HepG2 (cell line): ENCODE measurements around the gene PDGFRB. TPM values are rescaled to one million over a fixed set of nuclear protein-coding genes. Genes with fewer than 3 reads are reported as not detected.

Experiments
- CEBPB ChIP-seq: IDR thresholded peaks from 2 replicates; pipeline ENCODE4 v1.6.1; 2011; ENCODE audit warnings: low read depth, low read length, improper control_type of control experiment, borderline replicate concordance
- CENPX ChIP-seq: sonication (generic); formaldehyde crosslinking; IDR thresholded peaks from 2 replicates; pipeline ENCODE4 v1.9.0; 2021; ENCODE audit warnings: mild to moderate bottlenecking, missing genetic modification reagents, moderate library complexity
- DDIT3 ChIP-seq: sonication (generic); formaldehyde crosslinking; IDR thresholded peaks from 2 replicates; pipeline ENCODE4 v1.4.0; 2020; ENCODE audit warnings: mild to moderate bottlenecking, missing genetic modification reagents
- DMAP1 ChIP-seq: IDR thresholded peaks from 2 replicates; pipeline ENCODE4 v1.6.1; 2016
- FOSL2 ChIP-seq: sonication (generic); formaldehyde crosslinking; IDR thresholded peaks from 2 replicates; pipeline ENCODE4 v1.4.0; 2020; ENCODE audit warnings: missing genetic modification reagents
- JUND ChIP-seq: sonication (generic); formaldehyde crosslinking; IDR thresholded peaks from 2 replicates; pipeline ENCODE4 v1.8.0; 2022; ENCODE audit warnings: mild to moderate bottlenecking, missing genetic modification reagents
- KAT7 ChIP-seq: IDR thresholded peaks from 2 replicates; pipeline ENCODE4 v1.6.1; 2018; ENCODE audit warnings: borderline replicate concordance, missing compliant biosample characterization
- MYC ChIP-seq: sonication (generic); formaldehyde crosslinking; IDR thresholded peaks from 2 replicates; pipeline ENCODE4 v1.9.0; 2021; ENCODE audit warnings: missing genetic modification reagents, borderline replicate concordance
- SIN3A ChIP-seq: IDR thresholded peaks from 2 replicates; pipeline ENCODE4 v1.6.1; 2011; ENCODE audit warnings: low read depth, mild to moderate bottlenecking, control low read depth, low read length, borderline replicate concordance
- SIX1 ChIP-seq: sonication (generic); formaldehyde crosslinking; IDR thresholded peaks from 2 replicates; pipeline ENCODE4 v1.4.0; 2020; ENCODE audit warnings: missing genetic modification reagents, borderline replicate concordance
- SMAD3 ChIP-seq: sonication (generic); formaldehyde crosslinking; IDR thresholded peaks from 2 replicates; pipeline ENCODE4 v1.4.0; 2020; ENCODE audit warnings: missing genetic modification reagents
- YEATS4 ChIP-seq: sonication (generic); formaldehyde crosslinking; IDR thresholded peaks from 2 replicates; pipeline ENCODE4 v1.4.0; 2020; ENCODE audit warnings: missing genetic modification reagents, borderline replicate concordance
- ZBTB44 ChIP-seq: sonication (generic); formaldehyde crosslinking; IDR thresholded peaks from 2 replicates; pipeline ENCODE4 v1.4.0; 2020; ENCODE audit warnings: missing genetic modification reagents
- ZMYM3 ChIP-seq: sonication (generic); formaldehyde crosslinking; IDR thresholded peaks from 2 replicates; pipeline ENCODE4 v1.5.1; 2020; ENCODE audit warnings: mild to moderate bottlenecking, missing genetic modification reagents
- ZNF746 ChIP-seq: sonication (generic); formaldehyde crosslinking; IDR thresholded peaks from 2 replicates; pipeline ENCODE4 v1.8.0; 2022; ENCODE audit warnings: mild to moderate bottlenecking, missing genetic modification reagents
- ZNF878 ChIP-seq: sonication (generic); formaldehyde crosslinking; IDR thresholded peaks from 2 replicates; pipeline ENCODE4 v1.8.1; 2023; ENCODE audit warnings: mild to moderate bottlenecking, missing genetic modification reagents, moderate library complexity
- ZSCAN29 ChIP-seq: sonication (generic); formaldehyde crosslinking; conservative IDR thresholded peaks from 2 replicates; pipeline ENCODE4 v1.4.0; 2020; ENCODE audit warnings: mild to moderate bottlenecking, missing genetic modification reagents
- polyA plus RNA-seq, 8 experiments: library from polyadenylated mRNA; depleted of rRNA in 3 of 8; stranded (reverse) in 7 of 8; unstranded in 1 of 8; fragments of >200 nt; fragmentation: Illumina TruSeq in 4 of 8; extraction: Trizol in 4 of 8; gene quantifications; 2 replicates each; pipeline versions ENCODE4 v1.2.1 to v1.2.3, GENCODE V29; 2011 to 2016; ENCODE audit warnings: low read depth in 4 of 8, missing spikeins in 1 of 8, mixed read lengths in 1 of 8; ENCODE audit not compliant: insufficient read depth in 1 of 8
- total RNA-seq, 5 experiments: library from RNA; depleted of rRNA; stranded (reverse); fragments of >200 nt; fragmentation: Illumina TruSeq; extraction: Trizol; gene quantifications; 2 replicates each; pipeline ENCODE4 v1.2.3, GENCODE V29; 2016; ENCODE audit warnings: low read depth in 1 of 5
- TF ChIP-seq, protein P1 (sequence below): sonication (generic); formaldehyde crosslinking; IDR thresholded peaks from 2 replicates; pipeline ENCODE4 v1.5.1; 2020; ENCODE audit warnings: mild to moderate bottlenecking, missing genetic modification reagents, moderate library complexity
- TF ChIP-seq, protein P2 (sequence below): sonication (generic); formaldehyde crosslinking; IDR thresholded peaks from 2 replicates; pipeline ENCODE4 v1.5.0; 2020; ENCODE audit warnings: mild to moderate bottlenecking, missing genetic modification reagents
- TF ChIP-seq, protein P3 (sequence below): IDR thresholded peaks from 2 replicates; pipeline ENCODE4 v1.6.1; 2016; ENCODE audit warnings: low read depth, borderline replicate concordance
- TF ChIP-seq, protein P4 (sequence below): sonication (generic); formaldehyde crosslinking; conservative IDR thresholded peaks from 2 replicates; pipeline ENCODE4 v1.8.0; 2022; ENCODE audit warnings: mild to moderate bottlenecking, moderate library complexity, missing genetic modification reagents

PDGFRB gene
- total and polyA plus RNA-seq, 2 of the 13 experiments (the other 11 are each of a cell fraction or from before 2014, with no cell fraction given): 4.0 to 21.0 TPM

DNA sequence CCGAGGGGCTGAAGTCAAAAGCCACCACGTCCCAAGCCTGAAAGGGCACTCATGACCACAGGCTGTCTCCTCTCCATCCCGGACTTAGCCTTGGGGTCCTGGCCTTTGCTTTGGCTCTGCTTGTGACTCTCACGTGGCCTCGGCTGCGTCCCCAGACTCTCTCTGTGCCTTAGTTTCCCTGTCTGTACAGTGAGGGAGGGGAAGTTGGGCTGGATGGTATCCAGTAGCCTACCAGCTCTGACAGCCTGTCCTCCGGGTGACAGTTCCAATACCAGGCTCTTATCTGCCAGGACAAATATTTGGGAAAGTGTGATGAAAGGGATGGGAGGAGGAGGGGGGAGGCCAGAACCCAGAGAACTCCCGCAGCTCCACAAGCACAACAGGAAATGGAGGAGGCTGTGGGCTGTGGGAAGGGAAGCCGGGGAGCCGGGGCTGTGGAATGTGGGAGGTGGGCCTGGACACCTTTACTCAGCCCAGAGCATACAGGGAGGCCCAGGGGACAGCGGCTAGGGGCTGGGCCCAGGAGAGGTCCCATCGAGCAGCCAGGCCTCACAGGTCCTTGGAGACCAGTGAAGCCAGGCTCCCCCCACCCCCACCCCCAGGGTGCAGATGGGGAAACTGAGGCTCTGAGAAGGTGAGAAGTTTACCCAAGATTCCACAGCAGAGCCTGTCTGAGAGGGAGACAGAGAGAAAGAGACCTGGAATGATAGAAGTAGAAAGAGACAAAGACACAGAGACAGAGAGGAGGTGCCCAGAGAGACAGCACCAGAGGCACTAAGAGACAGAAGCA lies 18.3 kb downstream of the PDGFRB start (continued):
- TF ChIP-seq, protein P1, sequence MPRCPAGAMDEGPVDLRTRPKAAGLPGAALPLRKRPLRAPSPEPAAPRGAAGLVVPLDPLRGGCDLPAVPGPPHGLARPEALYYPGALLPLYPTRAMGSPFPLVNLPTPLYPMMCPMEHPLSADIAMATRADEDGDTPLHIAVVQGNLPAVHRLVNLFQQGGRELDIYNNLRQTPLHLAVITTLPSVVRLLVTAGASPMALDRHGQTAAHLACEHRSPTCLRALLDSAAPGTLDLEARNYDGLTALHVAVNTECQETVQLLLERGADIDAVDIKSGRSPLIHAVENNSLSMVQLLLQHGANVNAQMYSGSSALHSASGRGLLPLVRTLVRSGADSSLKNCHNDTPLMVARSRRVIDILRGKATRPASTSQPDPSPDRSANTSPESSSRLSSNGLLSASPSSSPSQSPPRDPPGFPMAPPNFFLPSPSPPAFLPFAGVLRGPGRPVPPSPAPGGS (CRISPR knock-in tag): peak; percentile 77
- TF ChIP-seq, protein P2, sequence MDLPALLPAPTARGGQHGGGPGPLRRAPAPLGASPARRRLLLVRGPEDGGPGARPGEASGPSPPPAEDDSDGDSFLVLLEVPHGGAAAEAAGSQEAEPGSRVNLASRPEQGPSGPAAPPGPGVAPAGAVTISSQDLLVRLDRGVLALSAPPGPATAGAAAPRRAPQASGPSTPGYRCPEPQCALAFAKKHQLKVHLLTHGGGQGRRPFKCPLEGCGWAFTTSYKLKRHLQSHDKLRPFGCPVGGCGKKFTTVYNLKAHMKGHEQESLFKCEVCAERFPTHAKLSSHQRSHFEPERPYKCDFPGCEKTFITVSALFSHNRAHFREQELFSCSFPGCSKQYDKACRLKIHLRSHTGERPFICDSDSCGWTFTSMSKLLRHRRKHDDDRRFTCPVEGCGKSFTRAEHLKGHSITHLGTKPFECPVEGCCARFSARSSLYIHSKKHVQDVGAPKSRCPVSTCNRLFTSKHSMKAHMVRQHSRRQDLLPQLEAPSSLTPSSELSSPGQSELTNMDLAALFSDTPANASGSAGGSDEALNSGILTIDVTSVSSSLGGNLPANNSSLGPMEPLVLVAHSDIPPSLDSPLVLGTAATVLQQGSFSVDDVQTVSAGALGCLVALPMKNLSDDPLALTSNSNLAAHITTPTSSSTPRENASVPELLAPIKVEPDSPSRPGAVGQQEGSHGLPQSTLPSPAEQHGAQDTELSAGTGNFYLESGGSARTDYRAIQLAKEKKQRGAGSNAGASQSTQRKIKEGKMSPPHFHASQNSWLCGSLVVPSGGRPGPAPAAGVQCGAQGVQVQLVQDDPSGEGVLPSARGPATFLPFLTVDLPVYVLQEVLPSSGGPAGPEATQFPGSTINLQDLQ: peak; percentile 58; the same call in 1 of the 2 replicates
- TF ChIP-seq, protein P3, sequence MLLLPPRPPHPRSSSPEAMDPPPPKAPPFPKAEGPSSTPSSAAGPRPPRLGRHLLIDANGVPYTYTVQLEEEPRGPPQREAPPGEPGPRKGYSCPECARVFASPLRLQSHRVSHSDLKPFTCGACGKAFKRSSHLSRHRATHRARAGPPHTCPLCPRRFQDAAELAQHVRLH (CRISPR knock-in tag): peak; percentile 86
- peak; percentile 53; the same call in 1 of the 2 replicates for TF ChIP-seq DMAP1 (CRISPR knock-in tag)
- no peak for TF ChIP-seq DDIT3 (CRISPR knock-in tag)
- TF ChIP-seq ZSCAN29: peak; percentile 88
- TF ChIP-seq ZMYM3 (CRISPR knock-in tag): peak; percentile 84; the same call in 1 of the 2 replicates
- TF ChIP-seq MYC (CRISPR knock-in tag): peak; percentile 71; the same call in 1 of the 2 replicates
- TF ChIP-seq CEBPB: peak; percentile 77
- 0 out of 2 replicates have a peak, but pooled peaks have one; percentile 59 for TF ChIP-seq JUND (CRISPR knock-in tag)
- peak; percentile 49; the same call in 1 of the 2 replicates for TF ChIP-seq KAT7 (CRISPR knock-in tag)
- peak; percentile 86 for TF ChIP-seq FOSL2 (CRISPR knock-in tag)
- no peak for TF ChIP-seq SIN3A
- TF ChIP-seq YEATS4 (CRISPR knock-in tag): no peak
- no peak for TF ChIP-seq ZBTB44 (CRISPR knock-in tag)
- TF ChIP-seq ZNF878 (CRISPR knock-in tag): peak; percentile 76; the same call in 1 of the 2 replicates
- no peak for TF ChIP-seq CENPX (CRISPR knock-in tag)
- TF ChIP-seq ZNF746 (CRISPR knock-in tag): peak; percentile 97
- TF ChIP-seq SIX1: peak; percentile 76; the same call in 1 of the 2 replicates
- peak; percentile 28; the same call in 1 of the 2 replicates for TF ChIP-seq SMAD3 (CRISPR knock-in tag)
- TF ChIP-seq, protein P4, sequence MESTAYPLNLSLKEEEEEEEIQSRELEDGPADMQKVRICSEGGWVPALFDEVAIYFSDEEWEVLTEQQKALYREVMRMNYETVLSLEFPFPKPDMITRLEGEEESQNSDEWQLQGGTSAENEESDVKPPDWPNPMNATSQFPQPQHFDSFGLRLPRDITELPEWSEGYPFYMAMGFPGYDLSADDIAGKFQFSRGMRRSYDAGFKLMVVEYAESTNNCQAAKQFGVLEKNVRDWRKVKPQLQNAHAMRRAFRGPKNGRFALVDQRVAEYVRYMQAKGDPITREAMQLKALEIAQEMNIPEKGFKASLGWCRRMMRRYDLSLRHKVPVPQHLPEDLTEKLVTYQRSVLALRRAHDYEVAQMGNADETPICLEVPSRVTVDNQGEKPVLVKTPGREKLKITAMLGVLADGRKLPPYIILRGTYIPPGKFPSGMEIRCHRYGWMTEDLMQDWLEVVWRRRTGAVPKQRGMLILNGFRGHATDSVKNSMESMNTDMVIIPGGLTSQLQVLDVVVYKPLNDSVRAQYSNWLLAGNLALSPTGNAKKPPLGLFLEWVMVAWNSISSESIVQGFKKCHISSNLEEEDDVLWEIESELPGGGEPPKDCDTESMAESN (CRISPR knock-in tag): peak; percentile 77
